DMS153 (cell line): ENCODE data around the gene NHSL2.

Experiments
- DNase-seq: peaks from one replicate; lab custom pipeline; 2025; lab: John Stamatoyannopoulos, UW

The NHSL2 gene

GRCh38 chrX:71990518-71990917 lies 79.9 kb downstream of the NHSL2 start:
- no peak for DNase-seq

GRCh38 chrX:71991164-71991563 lies 80.5 kb downstream of the NHSL2 start:
- no peak for DNase-seq

- no peak for DNase-seq
These were observed 82.1 kb downstream of the NHSL2 start for GRCh38 chrX:71992711-71993110.

GRCh38 chrX:71993371-71993770 lies 82.7 kb downstream of the NHSL2 start:
- no peak for DNase-seq

GRCh38 chrX:71994601-71995000 lies 84.0 kb downstream of the NHSL2 start:
- no peak for DNase-seq

GRCh38 chrX:71995122-71995521 lies 84.5 kb downstream of the NHSL2 start:
- DNase-seq = no peak

- no peak for DNase-seq
These were observed 85.5 kb downstream of the NHSL2 start for GRCh38 chrX:71996136-71996535.

GRCh38 chrX:71996826-71997225 lies 86.2 kb downstream of the NHSL2 start:
- DNase-seq = no peak

GRCh38 chrX:71997320-71997719 lies 86.7 kb downstream of the NHSL2 start:
- no peak for DNase-seq

- no peak for DNase-seq
These were observed 88.3 kb downstream of the NHSL2 start for GRCh38 chrX:71998836-71999509.

GRCh38 chrX:71999535-71999934 lies 88.9 kb downstream of the NHSL2 start:
- DNase-seq = no peak

GRCh38 chrX:72001471-72001870 lies 90.8 kb downstream of the NHSL2 start:
- no peak for DNase-seq

GRCh38 chrX:72001906-72002305 lies 91.3 kb downstream of the NHSL2 start:
- DNase-seq = no peak

GRCh38 chrX:72002875-72003274 lies 92.2 kb downstream of the NHSL2 start:
- no peak for DNase-seq

GRCh38 chrX:72003811-72004750 lies 93.4 kb downstream of the NHSL2 start:
- DNase-seq = peak; percentile 1

- no peak for DNase-seq
These were observed 94.4 kb downstream of the NHSL2 start for GRCh38 chrX:72005046-72005445.

GRCh38 chrX:72006461-72006860 lies 95.8 kb downstream of the NHSL2 start:
- DNase-seq = no peak

- no peak for DNase-seq
These were observed 99.1 kb downstream of the NHSL2 start for GRCh38 chrX:72009731-72010130.

GRCh38 chrX:72011734-72012133 lies 101.1 kb downstream of the NHSL2 start:
- DNase-seq = no peak

GRCh38 chrX:72015383-72015782 lies 104.7 kb downstream of the NHSL2 start:
- no peak for DNase-seq

GRCh38 chrX:72016881-72017783 lies 106.5 kb downstream of the NHSL2 start:
- DNase-seq = no peak
